ENCODE data around the gene PDE4D. TPM values are rescaled to one million over a fixed set of nuclear protein-coding genes. Genes with fewer than 3 reads are reported as not detected.

PDE4D gene
- polyA plus RNA-seq, 1 donor (not counting 4 experiments of a cell fraction or from before 2014, with no cell fraction given): 3.6 TPM

DNA sequence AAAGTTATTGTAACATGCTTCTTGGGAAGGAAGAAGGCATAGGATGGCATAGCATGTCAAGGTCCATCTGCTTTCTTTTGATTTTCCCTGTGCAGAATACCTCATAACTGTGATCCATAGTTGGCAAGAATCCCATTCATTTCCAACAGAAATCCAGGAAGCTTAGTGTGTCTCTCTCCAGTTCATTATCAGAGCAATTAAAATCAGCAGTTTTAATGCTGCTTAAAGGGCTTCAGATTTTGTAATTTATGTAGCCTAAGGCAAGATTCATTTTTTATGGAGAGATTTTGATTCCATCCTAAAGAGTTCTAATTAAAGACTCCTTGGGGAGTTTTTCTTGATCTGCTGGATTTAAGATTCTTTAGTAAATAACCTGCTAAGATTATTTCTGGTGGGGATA is 560.1 kb downstream of the PDE4D start:
- dilution Hi-C loops (cut with MboI; ENCODE audit: extremely low pct_ligation_motif_present, low sequenced_read_pairs): no loop called here
- Histone ChIP-seq H3K9ac (ENCODE audit: control insufficient read depth, extremely low read depth, insufficient read depth, low read length) (no peak overlapping the region), H3K79me2 (ENCODE audit: control insufficient read depth, insufficient read depth, low read length) (no peaks in the 10 kb centered on the region), H3K36me3 (ENCODE audit: control insufficient read depth in 2 of 2, extremely low read depth in 1 of 2, insufficient read depth in 2 of 2, low read length in 2 of 2) (no peaks in the 10 kb centered on the region), H3K27ac (ENCODE audit: control insufficient read depth, insufficient read depth, low read length) (no peak overlapping the region), H3K27me3 (ENCODE audit: control insufficient read depth, extremely low read depth, insufficient read depth, low read length) (no peaks in the 10 kb centered on the region), H3K9me3 (ENCODE audit: control insufficient read depth, low read depth, low read length) (no peaks in the 10 kb centered on the region), H3K4me2 (ENCODE audit: control insufficient read depth, extremely low read depth, insufficient read depth, low read depth, low read length) (no peak overlapping the region), H4K20me1 (ENCODE audit: control insufficient read depth, extremely low read depth, insufficient read depth, low read length) (no peaks in the 10 kb centered on the region), H3K4me1 (ENCODE audit: control insufficient read depth, extremely low read depth, insufficient read depth, low read length) (no peaks in the 10 kb centered on the region), H2AFZ (ENCODE audit: control insufficient read depth, low read length) (no peak overlapping the region), H3K4me3 (ENCODE audit: control insufficient read depth in 2 of 3, extremely low read depth in 1 of 3, insufficient read depth in 2 of 3, low read depth in 1 of 3, low read length in 3 of 3) (no peak overlapping the region), H3K9me1 (ENCODE audit: control insufficient read depth, extremely low read depth, insufficient read depth, low read length) (no peaks in the 10 kb centered on the region)
- FAIRE-seq (no peak), DNase-seq (ENCODE audit: low read depth, low spot score) (no peak)
- TF ChIP-seq EZH2 (IDR thresholded peaks at IDR 0.05; ENCODE audit: low read length): no peak
- TF ChIP-seq CTCF (optimal IDR thresholded peaks at IDR 0.05 in 1 of 3, IDR thresholded peaks at IDR 0.05 in 1 of 3, conservative IDR thresholded peaks at IDR 0.05 in 1 of 3; ENCODE audit: extremely low read depth in 1 of 3, insufficient read depth in 2 of 3, low read length in 3 of 3): no peak

- Histone ChIP-seq H3K79me2 (ENCODE audit: control insufficient read depth, insufficient read depth, low read length) (no peaks in the 10 kb centered on the region), H4K20me1 (ENCODE audit: control insufficient read depth, extremely low read depth, insufficient read depth, low read length) (no peaks in the 10 kb centered on the region), H3K36me3 (ENCODE audit: control insufficient read depth in 2 of 2, extremely low read depth in 1 of 2, insufficient read depth in 2 of 2, low read length in 2 of 2) (no peaks in the 10 kb centered on the region), H3K9me1 (ENCODE audit: control insufficient read depth, extremely low read depth, insufficient read depth, low read length) (no peaks in the 10 kb centered on the region), H3K9me3 (ENCODE audit: control insufficient read depth, low read depth, low read length) (no peaks in the 10 kb centered on the region), H3K4me3 (ENCODE audit: control insufficient read depth in 2 of 3, extremely low read depth in 1 of 3, insufficient read depth in 2 of 3, low read depth in 1 of 3, low read length in 3 of 3) (no peak overlapping the region), H3K27me3 (ENCODE audit: control insufficient read depth, extremely low read depth, insufficient read depth, low read length) (no peaks in the 10 kb centered on the region), H3K4me2 (ENCODE audit: control insufficient read depth, extremely low read depth, insufficient read depth, low read depth, low read length) (no peak overlapping the region), H3K4me1 (ENCODE audit: control insufficient read depth, extremely low read depth, insufficient read depth, low read length) (no peaks in the 10 kb centered on the region), H3K9ac (ENCODE audit: control insufficient read depth, extremely low read depth, insufficient read depth, low read length) (no peak overlapping the region), H2AFZ (ENCODE audit: control insufficient read depth, low read length) (no peak overlapping the region), H3K27ac (ENCODE audit: control insufficient read depth, insufficient read depth, low read length) (no peak overlapping the region)
- dilution Hi-C loops (cut with MboI; ENCODE audit: extremely low pct_ligation_motif_present, low sequenced_read_pairs): no loop called here
- no peak for DNase-seq (ENCODE audit: low read depth, low spot score)
- TF ChIP-seq CTCF (optimal IDR thresholded peaks at IDR 0.05 in 1 of 3, IDR thresholded peaks at IDR 0.05 in 1 of 3, conservative IDR thresholded peaks at IDR 0.05 in 1 of 3; ENCODE audit: extremely low read depth in 1 of 3, insufficient read depth in 2 of 3, low read length in 3 of 3) (no peak), EZH2 (IDR thresholded peaks at IDR 0.05; ENCODE audit: low read length) (no peak)
- no peak for FAIRE-seq
These were observed 561.1 kb downstream of the PDE4D start for GRCh38 chr5:59332236-59332973.
